Measurements from ENCODE around the gene LRRFIP1. TPM values are rescaled to one million over a fixed set of nuclear protein-coding genes. Genes with fewer than 3 reads are reported as not detected.

LRRFIP1 gene
- total and polyA plus RNA-seq, 2 of the 13 experiments (the other 11 are each of a cell fraction or from before 2014, with no cell fraction given) = 15.9 to 40.5 TPM

GRCh38 chr2:237588044-237588696, 39.2 kb upstream of the LRRFIP1 start:
- DNase-seq (ENCODE audit: low spot score) (no peak), ATAC-seq (no peak), FAIRE-seq (no peak)
- H3K9me3 ChIP-seq (ENCODE audit: low read length) = no peaks in the 10 kb centered on the region
- H2AFZ ChIP-seq (ENCODE audit: low read length) = no peak overlapping the region
- peaks cover 3% of the 10 kb centered on the region; the same call in 1 of the 2 replicates for H4K20me1 ChIP-seq (ENCODE audit: insufficient read depth, low read length)
- peaks cover 53% of the 10 kb centered on the region for H3K79me2 ChIP-seq (ENCODE audit: insufficient read depth, low read length)
- peak overlapping the region; percentile 87 for H3K4me2 ChIP-seq (ENCODE audit: low read depth, low read length)
- intact Hi-C loops (cut with micrococcal nuclease; ENCODE audit: unreplicated experiment) (no loop called here), in situ Hi-C loops (cut with HindIII; ENCODE audit: extremely low pct_ligation_motif_present, low pct_unique_long_range_greater_than_20kb) (no loop called here)
- H3K36me3 ChIP-seq (replicated peaks in 1 of 2; ENCODE audit: control insufficient read depth in 1 of 2, insufficient read depth in 2 of 2, low read length in 2 of 2) = peaks cover 11% of the 10 kb centered on the region in 2 experiments; a peak in 4 of 5 replicates
- no peaks in the 10 kb centered on the region; a peak in 1 of 5 replicates for H3K27me3 ChIP-seq (ENCODE audit: control insufficient read depth in 1 of 2, insufficient read depth in 2 of 2, low read length in 2 of 2)
- ChIA-PET CTCF (ENCODE audit: low intra/inter-chr PET ratio, low total read pairs) (no interaction called here), POLR2A (interaction anchor here (1.4 kb wide), 1 partner anchor 12 kb away, joined by 3 read pairs; no protein-coding TSS in a partner anchor)
- peaks cover 97% of the 10 kb centered on the region for H3K4me1 ChIP-seq (ENCODE audit: insufficient read depth, low read length)
- H3K4me3 ChIP-seq (replicated peaks in 1 of 3; ENCODE audit: insufficient read depth in 1 of 3, low read depth in 2 of 3, low read length in 3 of 3) = peak overlapping the region; percentile 28 to 80 (median 76); a peak in 5 of 6 replicates
- BruUV-seq (replicated peaks) = no TSS peak
- WGBS (ENCODE audit: low lambda C conversion rate) = 87% methylated on average over 9 of the region's 9 CpGs
- no peak overlapping the region for H3K27ac ChIP-seq (ENCODE audit: extremely low read length, insufficient read depth, low read length)
- H3K9ac ChIP-seq (ENCODE audit: insufficient read depth, low read depth, low read length) = no peak overlapping the region
- TF ChIP-seq, protein P1, sequence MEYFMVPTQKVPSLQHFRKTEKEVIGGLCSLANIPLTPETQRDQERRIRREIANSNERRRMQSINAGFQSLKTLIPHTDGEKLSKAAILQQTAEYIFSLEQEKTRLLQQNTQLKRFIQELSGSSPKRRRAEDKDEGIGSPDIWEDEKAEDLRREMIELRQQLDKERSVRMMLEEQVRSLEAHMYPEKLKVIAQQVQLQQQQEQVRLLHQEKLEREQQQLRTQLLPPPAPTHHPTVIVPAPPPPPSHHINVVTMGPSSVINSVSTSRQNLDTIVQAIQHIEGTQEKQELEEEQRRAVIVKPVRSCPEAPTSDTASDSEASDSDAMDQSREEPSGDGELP (IDR thresholded peaks at IDR 0.05; ENCODE audit: borderline replicate concordance, low read depth) = peak; percentile 21; the same call in 1 of the 2 replicates
- TF ChIP-seq ZNF318 (CRISPR knock-in tag; IDR thresholded peaks at IDR 0.05) (0 out of 2 replicates have a peak, but pooled peaks have one; percentile 62), MYC (CRISPR knock-in tag; IDR thresholded peaks at IDR 0.05; ENCODE audit: borderline replicate concordance) (0 out of 2 replicates have a peak, but pooled peaks have one; percentile 21), NR2F6 (IDR thresholded peaks at IDR 0.05) (no peak; the same call in 1 of the 2 replicates), NR2F6 (CRISPR knock-in tag; IDR thresholded peaks at IDR 0.05) (peak; percentile 19; the same call in 1 of the 2 replicates), ZNF782 (CRISPR knock-in tag; IDR thresholded peaks at IDR 0.05; ENCODE audit: borderline replicate concordance) (0 out of 2 replicates have a peak, but pooled peaks have one; percentile 27), HNF4A (CRISPR knock-in tag; IDR thresholded peaks at IDR 0.05) (peak; percentile 39), MZF1 (CRISPR knock-in tag; IDR thresholded peaks at IDR 0.05; ENCODE audit: borderline replicate concordance) (no peak)
- TF ChIP-seq, protein P2, sequence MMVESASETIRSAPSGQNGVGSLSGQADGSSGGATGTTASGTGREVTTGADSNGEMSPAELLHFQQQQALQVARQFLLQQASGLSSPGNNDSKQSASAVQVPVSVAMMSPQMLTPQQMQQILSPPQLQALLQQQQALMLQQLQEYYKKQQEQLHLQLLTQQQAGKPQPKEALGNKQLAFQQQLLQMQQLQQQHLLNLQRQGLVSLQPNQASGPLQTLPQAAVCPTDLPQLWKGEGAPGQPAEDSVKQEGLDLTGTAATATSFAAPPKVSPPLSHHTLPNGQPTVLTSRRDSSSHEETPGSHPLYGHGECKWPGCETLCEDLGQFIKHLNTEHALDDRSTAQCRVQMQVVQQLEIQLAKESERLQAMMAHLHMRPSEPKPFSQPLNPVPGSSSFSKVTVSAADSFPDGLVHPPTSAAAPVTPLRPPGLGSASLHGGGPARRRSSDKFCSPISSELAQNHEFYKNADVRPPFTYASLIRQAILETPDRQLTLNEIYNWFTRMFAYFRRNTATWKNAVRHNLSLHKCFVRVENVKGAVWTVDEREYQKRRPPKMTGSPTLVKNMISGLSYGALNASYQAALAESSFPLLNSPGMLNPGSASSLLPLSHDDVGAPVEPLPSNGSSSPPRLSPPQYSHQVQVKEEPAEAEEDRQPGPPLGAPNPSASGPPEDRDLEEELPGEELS (CRISPR knock-in tag; IDR thresholded peaks at IDR 0.05) = 0 out of 2 replicates have a peak, but pooled peaks have one; percentile 17
- TF ChIP-seq, protein P3, sequence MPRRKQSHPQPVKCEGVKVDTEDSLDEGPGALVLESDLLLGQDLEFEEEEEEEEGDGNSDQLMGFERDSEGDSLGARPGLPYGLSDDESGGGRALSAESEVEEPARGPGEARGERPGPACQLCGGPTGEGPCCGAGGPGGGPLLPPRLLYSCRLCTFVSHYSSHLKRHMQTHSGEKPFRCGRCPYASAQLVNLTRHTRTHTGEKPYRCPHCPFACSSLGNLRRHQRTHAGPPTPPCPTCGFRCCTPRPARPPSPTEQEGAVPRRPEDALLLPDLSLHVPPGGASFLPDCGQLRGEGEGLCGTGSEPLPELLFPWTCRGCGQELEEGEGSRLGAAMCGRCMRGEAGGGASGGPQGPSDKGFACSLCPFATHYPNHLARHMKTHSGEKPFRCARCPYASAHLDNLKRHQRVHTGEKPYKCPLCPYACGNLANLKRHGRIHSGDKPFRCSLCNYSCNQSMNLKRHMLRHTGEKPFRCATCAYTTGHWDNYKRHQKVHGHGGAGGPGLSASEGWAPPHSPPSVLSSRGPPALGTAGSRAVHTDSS (CRISPR knock-in tag; conservative IDR thresholded peaks at IDR 0.05) = no peak

Measured in HepG2 (cell line).